Measurements from ENCODE around the gene TYW1. TPM values are rescaled to one million over a fixed set of nuclear protein-coding genes. Genes with fewer than 3 reads are reported as not detected.
"Not testable (repeated sequence)": the region's sequence is repeated elsewhere in the genome, so short reads cannot be mapped to it uniquely, and the experiment has no call there.

TYW1 gene
- total RNA-seq, 4 donors from 2014 or later = 10.7 to 14.2 (median 13.0) TPM

- H3K4me1 ChIP-seq = peaks cover 30 to 41% (median 39%) of the 10 kb centered on the region in 4 donors
- H3K27me3 ChIP-seq; H3K9me3 ChIP-seq; intact Hi-C loops (cut with DNase I): not testable (repeated sequence)
- H3K36me3 ChIP-seq = peaks cover 31 to 54% (median 45%) of the 10 kb centered on the region in 4 donors
- peak; percentile 99 for DNase-seq (ENCODE audit: extremely low spot score)
- TF ChIP-seq, protein P1, sequence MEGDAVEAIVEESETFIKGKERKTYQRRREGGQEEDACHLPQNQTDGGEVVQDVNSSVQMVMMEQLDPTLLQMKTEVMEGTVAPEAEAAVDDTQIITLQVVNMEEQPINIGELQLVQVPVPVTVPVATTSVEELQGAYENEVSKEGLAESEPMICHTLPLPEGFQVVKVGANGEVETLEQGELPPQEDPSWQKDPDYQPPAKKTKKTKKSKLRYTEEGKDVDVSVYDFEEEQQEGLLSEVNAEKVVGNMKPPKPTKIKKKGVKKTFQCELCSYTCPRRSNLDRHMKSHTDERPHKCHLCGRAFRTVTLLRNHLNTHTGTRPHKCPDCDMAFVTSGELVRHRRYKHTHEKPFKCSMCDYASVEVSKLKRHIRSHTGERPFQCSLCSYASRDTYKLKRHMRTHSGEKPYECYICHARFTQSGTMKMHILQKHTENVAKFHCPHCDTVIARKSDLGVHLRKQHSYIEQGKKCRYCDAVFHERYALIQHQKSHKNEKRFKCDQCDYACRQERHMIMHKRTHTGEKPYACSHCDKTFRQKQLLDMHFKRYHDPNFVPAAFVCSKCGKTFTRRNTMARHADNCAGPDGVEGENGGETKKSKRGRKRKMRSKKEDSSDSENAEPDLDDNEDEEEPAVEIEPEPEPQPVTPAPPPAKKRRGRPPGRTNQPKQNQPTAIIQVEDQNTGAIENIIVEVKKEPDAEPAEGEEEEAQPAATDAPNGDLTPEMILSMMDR (IDR thresholded peaks at IDR 0.05) = peak in 1 of 3 experiments; percentile 22
- TF ChIP-seq POLR2A (IDR thresholded peaks at IDR 0.05; ENCODE audit: low read depth) (peak; percentile 98), POLR2AphosphoS5 (IDR thresholded peaks at IDR 0.05) (peak; percentile 96 to 100)
- 0% methylated on average over 22 of the region's 59 CpGs for WGBS
- peak within 1 kb of the TSS; percentile 98 to 100 (median 99) for H3K27ac ChIP-seq (replicated peaks in 1 of 4)
- peak within 1 kb of the TSS; percentile 84 to 95 (median 86) for H3K4me3 ChIP-seq
Measured at GRCh38 chr7:66995050-66995776, 1.4 kb upstream of the TYW1 start, which contains the start of gene SBDS. SBDS (minus strand) TSS chr7:66995586; CDS start chr7:66995417, 169 bp downstream.

GRCh38 chr7:67000601-67001258 is 4.1 kb downstream of the TYW1 start:
- H3K9me3 ChIP-seq; intact Hi-C loops (cut with DNase I); DNase-seq (ENCODE audit: extremely low spot score); H3K4me3 ChIP-seq; H3K27me3 ChIP-seq: not testable (repeated sequence)
- Histone ChIP-seq H3K36me3 (peaks cover 0 to 37% (median 27%) of the 10 kb centered on the region in 4 donors), H3K27ac (replicated peaks in 1 of 4) (peak overlapping the region in 1 of 4 donors; percentile 30), H3K4me1 (peaks cover 7 to 11% (median 10%) of the 10 kb centered on the region in 4 donors)
- 54% methylated on average over 3 of the region's 5 CpGs for WGBS
- TF ChIP-seq, protein P1 (IDR thresholded peaks at IDR 0.05) = peak in 2 of 3 experiments; percentile 33 to 39

DNA sequence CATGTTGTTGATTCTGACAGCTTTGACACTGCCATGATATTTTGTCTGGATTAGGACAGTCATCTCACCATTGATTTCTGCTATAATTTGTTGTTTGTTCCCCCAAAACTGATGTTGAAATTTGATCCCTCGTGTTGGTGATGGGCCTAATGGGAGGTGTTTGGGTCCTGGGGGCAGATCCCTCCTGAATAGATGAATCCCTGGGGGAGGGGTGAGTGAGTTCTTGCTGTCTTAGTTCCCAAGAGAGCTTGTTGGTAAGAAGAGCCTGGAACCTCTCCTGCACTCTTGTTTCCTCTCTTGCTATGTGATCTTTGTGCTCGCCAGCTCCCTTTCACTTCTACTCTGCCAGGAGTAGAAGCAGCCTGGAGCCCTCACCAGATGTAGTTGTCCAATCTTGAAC is 7.5 kb downstream of the TYW1 start:
- H3K36me3 ChIP-seq = peaks cover 8 to 63% (median 51%) of the 10 kb centered on the region in 4 donors
- DNase-seq (ENCODE audit: extremely low spot score); H3K27ac ChIP-seq (replicated peaks in 1 of 4); H3K4me3 ChIP-seq; intact Hi-C loops (cut with DNase I); H3K27me3 ChIP-seq; H3K9me3 ChIP-seq; H3K4me1 ChIP-seq: not testable (repeated sequence)
- WGBS = 84% methylated on average over 2 of the region's 2 CpGs

GRCh38 chr7:67006965-67007364 is 10.3 kb downstream of the TYW1 start:
- no peak for DNase-seq (ENCODE audit: extremely low spot score)
- Histone ChIP-seq H3K27me3 (no peaks in the 10 kb centered on the region), H3K4me3 (no peak overlapping the region), H3K4me1 (no peaks in the 10 kb centered on the region), H3K36me3 (peaks cover 30 to 78% (median 65%) of the 10 kb centered on the region in 4 donors), H3K9me3 (no peaks in the 10 kb centered on the region), H3K27ac (replicated peaks in 1 of 4) (no peak overlapping the region)
- no peak for TF ChIP-seq POLR2A (IDR thresholded peaks at IDR 0.05; ENCODE audit: low read depth)
- TF ChIP-seq, protein P1 (IDR thresholded peaks at IDR 0.05) = no peak
- no peak for TF ChIP-seq POLR2AphosphoS5 (IDR thresholded peaks at IDR 0.05)
- no peak for TF ChIP-seq EP300 (IDR thresholded peaks at IDR 0.05)
- WGBS = 76% methylated on average over 2 of the region's 2 CpGs
- intact Hi-C loops (cut with DNase I) = no loop called here

GRCh38 chr7:67008260-67008659 is 11.6 kb downstream of the TYW1 start:
- intact Hi-C loops (cut with DNase I) = no loop called here
- no peaks in the 10 kb centered on the region for H3K9me3 ChIP-seq
- no peaks in the 10 kb centered on the region for H3K27me3 ChIP-seq
- H3K36me3 ChIP-seq = peaks cover 34 to 83% (median 75%) of the 10 kb centered on the region in 4 donors
- no peak overlapping the region for H3K4me3 ChIP-seq
- 95% methylated on average over 4 of the region's 4 CpGs for WGBS
- TF ChIP-seq, protein P1 (IDR thresholded peaks at IDR 0.05) = no peak
- TF ChIP-seq EP300 (IDR thresholded peaks at IDR 0.05) (no peak), POLR2A (IDR thresholded peaks at IDR 0.05; ENCODE audit: low read depth) (no peak), POLR2AphosphoS5 (IDR thresholded peaks at IDR 0.05) (no peak)
- DNase-seq (ENCODE audit: extremely low spot score) = no peak
- no peak overlapping the region for H3K27ac ChIP-seq (replicated peaks in 1 of 4)
- no peaks in the 10 kb centered on the region for H3K4me1 ChIP-seq

- intact Hi-C loops (cut with DNase I); H3K4me1 ChIP-seq: not testable (repeated sequence)
Measured at GRCh38 chr7:67009677-67010076, 13.0 kb downstream of the TYW1 start.

DNA sequence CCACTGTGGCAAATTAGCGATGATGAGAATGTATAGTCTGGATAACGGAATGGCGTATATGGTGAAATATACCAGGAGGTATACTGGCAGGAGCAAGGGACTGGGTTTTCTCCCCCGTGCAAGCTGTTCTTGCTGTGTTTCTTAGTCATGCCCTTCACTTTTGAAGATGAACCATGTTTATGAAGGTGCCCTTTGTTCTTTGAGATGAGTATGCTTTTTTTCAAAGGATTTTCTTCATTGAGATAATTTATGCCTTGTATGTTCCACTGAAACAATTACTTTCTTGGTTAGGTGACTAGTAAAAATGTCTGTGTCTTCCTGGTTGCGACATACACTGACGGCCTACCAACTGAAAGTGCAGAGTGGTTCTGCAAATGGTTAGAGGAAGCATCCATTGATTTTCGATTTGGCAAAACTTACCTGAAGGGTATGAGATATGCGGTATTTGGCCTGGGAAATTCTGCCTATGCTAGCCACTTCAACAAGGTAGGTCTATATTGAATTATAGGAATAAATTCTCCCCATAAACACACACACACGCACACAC is 17.5 kb downstream of the TYW1 start:
- H3K4me1 ChIP-seq; H3K4me3 ChIP-seq; H3K27me3 ChIP-seq; H3K27ac ChIP-seq (replicated peaks in 1 of 4); H3K9me3 ChIP-seq; intact Hi-C loops (cut with DNase I); DNase-seq (ENCODE audit: extremely low spot score): not testable (repeated sequence)
- H3K36me3 ChIP-seq = peaks cover 46 to 99% (median 87%) of the 10 kb centered on the region in 4 donors
- 89% methylated on average over 9 of the region's 9 CpGs for WGBS

More at GRCh38 chr7:67009677-67010076, 13.0 kb downstream of the TYW1 start:
- not testable (repeated sequence) for H3K27ac ChIP-seq (replicated peaks in 1 of 4); H3K27me3 ChIP-seq; H3K9me3 ChIP-seq; H3K4me3 ChIP-seq; DNase-seq (ENCODE audit: extremely low spot score)
- H3K36me3 ChIP-seq = peaks cover 34 to 94% (median 82%) of the 10 kb centered on the region in 4 donors
- 81% methylated on average over 3 of the region's 3 CpGs for WGBS

All from esophagus muscularis mucosa (tissue), 4 donors.